Trophoblast cell (in vitro differentiated cells and primary cell): ENCODE measurements around the gene CAMSAP1.

Experiments used
- DNase-seq, 2 donors: peaks; one replicate each; pipeline ENCODE4 v3.0.0-alpha.2; 2016
- H2AFZ ChIP-seq: 2 replicates; pipeline ENCODE4 v1.6.1; 2013; ENCODE audit warnings: low read length, moderate library complexity, mild to moderate bottlenecking; ENCODE audit not compliant: insufficient read depth, poor library complexity
- H2AK5ac ChIP-seq: 2 replicates; pipeline ENCODE4 v1.6.1; 2013; ENCODE audit warnings: mild to moderate bottlenecking, low read length
- H2BK120ac ChIP-seq: 2 replicates; pipeline ENCODE4 v1.6.1; 2013; ENCODE audit warnings: low read length, mild to moderate bottlenecking, moderate library complexity; ENCODE audit not compliant: insufficient read depth, poor library complexity
- H2BK12ac ChIP-seq: 2 replicates; pipeline ENCODE4 v1.6.1; 2013; ENCODE audit warnings: mild to moderate bottlenecking, low read length, moderate library complexity
- H2BK5ac ChIP-seq: 2 replicates; pipeline ENCODE4 v1.6.1; 2013; ENCODE audit warnings: low read length, low read depth, moderate library complexity, mild to moderate bottlenecking; ENCODE audit not compliant: poor library complexity
- H3K14ac ChIP-seq: 2 replicates; pipeline ENCODE4 v1.6.1; 2013; ENCODE audit warnings: mild to moderate bottlenecking, low read length
- H3K18ac ChIP-seq: 2 replicates; pipeline ENCODE4 v1.6.1; 2013; ENCODE audit warnings: mild to moderate bottlenecking, low read length
- H3K23ac ChIP-seq: 2 replicates; pipeline ENCODE4 v1.6.1; 2013; ENCODE audit warnings: low read length
- H3K27ac ChIP-seq: 2 replicates; pipeline ENCODE4 v1.5.1; 2013; ENCODE audit warnings: low read depth, mild to moderate bottlenecking, inconsistent platforms, low read length, moderate library complexity
- H3K27me3 ChIP-seq: 2 replicates; pipeline ENCODE4 v1.6.1; 2013; ENCODE audit warnings: inconsistent platforms, mild to moderate bottlenecking, low read length, moderate library complexity; ENCODE audit not compliant: insufficient read depth
- H3K36me3 ChIP-seq, 2 experiments: 1 replicate in 1 of 2; 2 replicates in 1 of 2; pipeline ENCODE4 v1.6.1; 2013; ENCODE audit warnings: low read length in 2 of 2, mild to moderate bottlenecking in 2 of 2, moderate library complexity in 1 of 2; ENCODE audit not compliant: insufficient read depth in 2 of 2, control insufficient read depth in 1 of 2
- H3K4ac ChIP-seq: 2 replicates; pipeline ENCODE4 v1.6.1; 2013; ENCODE audit warnings: low read depth, mild to moderate bottlenecking, low read length, moderate library complexity
- H3K4me1 ChIP-seq, 2 experiments: 1 replicate in 1 of 2; 2 replicates in 1 of 2; pipeline ENCODE4 v1.6.1; 2013; ENCODE audit warnings: low read length in 2 of 2, mild to moderate bottlenecking in 2 of 2, moderate library complexity in 1 of 2; ENCODE audit not compliant: insufficient read depth in 2 of 2, control insufficient read depth in 1 of 2
- H3K4me2 ChIP-seq: 2 replicates; pipeline ENCODE4 v1.6.1; 2013; ENCODE audit warnings: inconsistent platforms, mild to moderate bottlenecking, low read length, moderate library complexity
- H3K4me3 ChIP-seq: 2 replicates; pipeline ENCODE4 v1.5.1; 2013; ENCODE audit warnings: mild to moderate bottlenecking, low read depth, low read length, inconsistent platforms
- H3K79me1 ChIP-seq: one replicate; pipeline ENCODE4 v1.6.1; 2013; ENCODE audit warnings: low read length
- H3K79me2 ChIP-seq: 2 replicates; pipeline ENCODE4 v1.6.1; 2013; ENCODE audit warnings: low read length, mild to moderate bottlenecking; ENCODE audit not compliant: control insufficient read depth, insufficient read depth, poor library complexity
- H3K9ac ChIP-seq: 2 replicates; pipeline ENCODE4 v1.6.1; 2013; ENCODE audit warnings: mild to moderate bottlenecking, low read length
- H3K9me3 ChIP-seq: 2 replicates; pipeline ENCODE4 v1.6.1; 2013; ENCODE audit warnings: low read depth, mild to moderate bottlenecking, control low read depth, inconsistent platforms, low read length; ENCODE audit not compliant: insufficient read depth
- H4K12ac ChIP-seq: 2 replicates; pipeline ENCODE4 v1.6.1; 2013; ENCODE audit warnings: low read depth, mild to moderate bottlenecking, low read length, moderate library complexity
- H4K8ac ChIP-seq: 2 replicates; pipeline ENCODE4 v1.6.1; 2013; ENCODE audit warnings: low read depth, mild to moderate bottlenecking, low read length, moderate library complexity
- H4K91ac ChIP-seq: one replicate; pipeline ENCODE4 v1.6.1; 2013; ENCODE audit warnings: low read depth, mild to moderate bottlenecking, low read length, moderate library complexity
- WGBS: extraction: QIAGEN DNeasy Blood & Tissue Kit; methylation state at CpG from one replicate; pipeline ENCODE4 v1.1.7; 2013; ENCODE audit warnings: missing lambda C conversion rate; ENCODE audit not compliant: insufficient read length, insufficient coverage; ENCODE audit errors: extremely low coverage; 5-methylcytosine and 5-hydroxymethylcytosine counted together

CAMSAP1 gene

GRCh38 chr9:135926402-135927194 is 19.3 kb upstream of the CAMSAP1 start:
- Histone ChIP-seq H3K4me2 (no peak overlapping the region), H4K12ac (no peak overlapping the region), H2BK12ac (no peak overlapping the region), H2BK120ac (no peak overlapping the region), H3K4ac (no peak overlapping the region), H3K36me3 (peaks cover 23 to 28% of the 10 kb centered on the region in 2 experiments), H3K4me3 (no peak overlapping the region), H3K18ac (no peak overlapping the region), H2AFZ (no peak overlapping the region), H3K9ac (no peak overlapping the region), H3K27ac (no peak overlapping the region), H2AK5ac (no peak overlapping the region), H3K4me1 (no peaks in the 10 kb centered on the region), H3K14ac (no peak overlapping the region), H4K8ac (no peak overlapping the region), H3K9me3 (peaks cover 2% of the 10 kb centered on the region), H3K27me3 (no peaks in the 10 kb centered on the region), H3K23ac (no peak overlapping the region), H3K79me1 (no peaks in the 10 kb centered on the region), H4K91ac (no peak overlapping the region), H2BK5ac (no peak overlapping the region), H3K79me2 (no peaks in the 10 kb centered on the region)
- WGBS = no CpG with 5 or more reads among the region's 27 CpGs
- peak; percentile 95 to 98 for DNase-seq

GRCh38 chr9:135925496-135926133 is 18.3 kb upstream of the CAMSAP1 start:
- Histone ChIP-seq H4K12ac (no peak overlapping the region), H3K4me1 (no peaks in the 10 kb centered on the region), H3K23ac (no peak overlapping the region), H4K8ac (no peak overlapping the region), H2AFZ (no peak overlapping the region), H3K79me2 (no peaks in the 10 kb centered on the region), H2BK12ac (no peak overlapping the region), H3K27ac (no peak overlapping the region), H3K79me1 (no peaks in the 10 kb centered on the region), H3K14ac (no peak overlapping the region), H3K18ac (no peak overlapping the region), H2BK120ac (no peak overlapping the region), H3K36me3 (peaks cover 15 to 18% of the 10 kb centered on the region in 2 experiments), H3K4me3 (no peak overlapping the region), H2BK5ac (no peak overlapping the region), H4K91ac (no peak overlapping the region), H2AK5ac (no peak overlapping the region), H3K4ac (no peak overlapping the region), H3K4me2 (no peak overlapping the region), H3K9me3 (peaks cover 3% of the 10 kb centered on the region), H3K27me3 (no peaks in the 10 kb centered on the region), H3K9ac (no peak overlapping the region)
- no CpG with 5 or more reads among the region's 19 CpGs for WGBS
- DNase-seq = no peak

GRCh38 chr9:135924628-135925338 is 17.4 kb upstream of the CAMSAP1 start:
- Histone ChIP-seq H3K4me3 (no peak overlapping the region), H2BK12ac (no peak overlapping the region), H3K27ac (no peak overlapping the region), H2AK5ac (no peak overlapping the region), H2BK120ac (no peak overlapping the region), H4K91ac (no peak overlapping the region), H3K79me1 (no peaks in the 10 kb centered on the region), H3K18ac (no peak overlapping the region), H3K79me2 (no peaks in the 10 kb centered on the region), H3K9me3 (peaks cover 7% of the 10 kb centered on the region), H4K8ac (no peak overlapping the region), H3K4ac (no peak overlapping the region), H3K23ac (no peak overlapping the region), H3K36me3 (peaks cover 13 to 15% of the 10 kb centered on the region in 2 experiments), H3K27me3 (no peaks in the 10 kb centered on the region), H2BK5ac (no peak overlapping the region), H3K4me2 (no peak overlapping the region), H3K9ac (no peak overlapping the region), H3K4me1 (no peaks in the 10 kb centered on the region), H4K12ac (no peak overlapping the region), H2AFZ (no peak overlapping the region), H3K14ac (no peak overlapping the region)
- DNase-seq = no peak
- no CpG with 5 or more reads among the region's 27 CpGs for WGBS

DNA sequence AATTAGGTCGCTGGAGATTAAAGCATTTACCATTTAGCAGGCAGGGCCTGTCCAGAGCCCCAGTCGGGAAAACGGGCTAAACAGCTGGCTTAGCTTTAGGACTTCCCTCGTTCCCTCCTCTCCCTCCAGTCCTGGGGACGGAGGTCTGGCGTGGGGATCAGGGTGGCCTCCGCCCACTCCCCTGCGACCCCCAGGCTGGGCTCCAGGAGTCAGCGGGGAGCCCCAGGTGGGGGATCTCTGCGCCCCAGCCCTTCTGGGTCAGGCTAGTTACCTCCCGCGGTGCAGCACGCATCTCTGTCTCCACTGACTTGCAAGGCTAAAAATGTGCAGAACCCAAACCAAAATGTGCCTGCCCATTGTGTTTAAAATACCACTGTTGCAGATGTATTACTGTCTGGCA is 16.2 kb upstream of the CAMSAP1 start:
- H3K79me1 ChIP-seq = no peaks in the 10 kb centered on the region
- no peak overlapping the region for H4K91ac ChIP-seq
- peaks cover 12% of the 10 kb centered on the region for H3K9me3 ChIP-seq
- H3K27ac ChIP-seq = no peak overlapping the region
- H4K8ac ChIP-seq = no peak overlapping the region
- no peak for DNase-seq
- no peak overlapping the region for H2BK12ac ChIP-seq
- H3K4me2 ChIP-seq = no peak overlapping the region
- H4K12ac ChIP-seq = no peak overlapping the region
- peaks cover 10 to 12% of the 10 kb centered on the region in 2 experiments for H3K36me3 ChIP-seq
- no peaks in the 10 kb centered on the region for H3K27me3 ChIP-seq
- H2AK5ac ChIP-seq = no peak overlapping the region
- H2BK120ac ChIP-seq = no peak overlapping the region
- H3K4me3 ChIP-seq = no peak overlapping the region
- no peak overlapping the region for H2BK5ac ChIP-seq
- H3K4ac ChIP-seq = no peak overlapping the region
- no peak overlapping the region for H3K9ac ChIP-seq
- no peak overlapping the region for H3K14ac ChIP-seq
- H3K79me2 ChIP-seq = no peaks in the 10 kb centered on the region
- no peak overlapping the region for H3K18ac ChIP-seq
- no peak overlapping the region for H3K23ac ChIP-seq
- no peaks in the 10 kb centered on the region for H3K4me1 ChIP-seq
- no peak overlapping the region for H2AFZ ChIP-seq
- no CpG with 5 or more reads among the region's 13 CpGs for WGBS
